Activated effector memory CD4-positive, alpha-beta T cell treated with anti-CD3 and anti-CD28 coated beads, Interleukin-2, amount 50 U/mL, for 16 hours (primary cell): Measurements from ENCODE around the gene CTBP2.

Source experiments
- DNase-seq: peaks from one replicate; pipeline ENCODE4 v3.0.0-alpha.2; 2020

The CTBP2 gene

DNA sequence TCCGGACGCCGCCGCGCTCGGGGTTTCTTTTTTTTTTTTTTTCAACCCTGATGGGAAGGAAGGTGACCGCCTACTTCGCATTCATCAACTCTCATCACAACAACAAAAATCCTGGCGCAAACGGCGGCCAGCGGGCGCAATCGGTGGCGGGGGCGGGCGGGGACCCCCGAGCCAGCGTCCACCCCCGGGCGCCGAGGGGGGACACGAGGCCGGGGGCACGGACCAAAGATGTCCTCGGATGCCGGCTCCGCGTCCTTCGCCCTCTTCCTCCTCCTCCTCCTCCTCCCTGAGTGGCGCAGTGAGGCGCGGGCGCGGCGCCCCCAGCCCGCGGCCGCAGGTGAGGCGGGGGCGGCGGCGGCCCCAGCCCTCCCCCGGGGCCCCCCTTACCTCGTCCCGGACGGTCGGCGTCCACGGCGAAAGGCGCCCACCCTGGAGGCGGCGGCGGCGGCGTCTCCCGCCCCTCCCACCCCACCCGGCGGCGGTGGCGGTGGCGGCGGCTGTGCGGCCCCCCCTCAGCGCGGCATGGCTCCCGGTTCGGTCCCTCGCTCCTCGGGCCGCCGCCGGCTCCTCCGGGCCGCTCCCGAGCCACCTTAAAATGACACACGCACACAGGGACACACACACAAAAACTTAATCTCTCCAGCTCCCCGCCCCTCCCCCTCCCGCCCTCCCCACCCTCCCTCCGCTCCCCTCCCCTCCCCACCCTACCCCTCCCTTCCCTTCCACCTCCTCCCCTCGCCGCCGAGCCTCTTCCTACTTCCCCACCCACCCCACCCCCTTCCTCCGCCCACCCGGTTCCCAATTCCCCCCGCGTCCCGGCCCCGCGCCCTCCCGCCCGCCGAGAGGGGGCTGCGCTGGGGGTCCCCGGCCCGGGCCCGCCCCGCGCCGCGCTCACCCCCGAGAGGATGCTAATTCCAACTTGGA lies at the start of gene CTBP2:
TSS of gene CTBP2 (minus strand) at position 632 of the 924 bp plus-strand sequence.
- no peak for DNase-seq

DNA sequence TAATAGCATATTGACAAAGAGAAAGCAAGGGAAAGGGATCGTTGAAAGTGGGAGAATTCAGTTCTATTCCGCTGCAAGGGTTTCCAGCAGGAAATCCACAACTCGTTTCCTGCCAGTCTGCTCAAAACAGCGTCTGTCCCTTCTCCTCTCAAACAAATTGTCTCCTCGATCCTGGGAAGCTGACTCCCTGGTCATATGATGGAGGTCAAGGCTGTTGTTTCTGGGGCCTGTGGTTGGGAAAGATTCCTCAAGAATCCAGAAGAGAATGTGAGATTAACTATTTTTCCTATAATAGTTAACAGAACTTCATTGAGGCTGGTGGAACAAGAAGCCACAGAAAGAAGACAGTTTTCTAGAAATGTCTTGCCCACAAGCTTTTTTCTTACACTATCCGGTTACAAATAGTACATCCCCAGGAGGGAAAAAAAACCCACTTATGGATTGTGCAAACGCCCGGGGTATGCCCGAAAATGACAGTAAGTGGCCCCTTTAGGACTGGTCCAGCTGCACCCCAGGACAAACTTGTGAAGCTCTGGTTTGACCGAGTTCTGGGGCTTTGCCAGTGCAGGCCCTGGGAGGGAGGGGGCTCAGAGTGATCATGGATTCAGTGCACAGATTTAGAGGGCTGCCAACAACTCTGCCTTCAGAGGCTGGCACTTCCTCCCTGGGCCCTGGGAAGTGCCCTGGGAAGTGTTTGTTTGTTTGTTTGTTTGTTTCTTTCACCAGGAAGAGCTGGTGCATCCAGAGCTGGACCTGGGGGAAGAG lies 49.4 kb upstream of the CTBP2 start:
- DNase-seq = no peak

- no peak for DNase-seq
These were observed 48.6 kb upstream of the CTBP2 start for GRCh38 chr10:125208854-125209565.

DNA sequence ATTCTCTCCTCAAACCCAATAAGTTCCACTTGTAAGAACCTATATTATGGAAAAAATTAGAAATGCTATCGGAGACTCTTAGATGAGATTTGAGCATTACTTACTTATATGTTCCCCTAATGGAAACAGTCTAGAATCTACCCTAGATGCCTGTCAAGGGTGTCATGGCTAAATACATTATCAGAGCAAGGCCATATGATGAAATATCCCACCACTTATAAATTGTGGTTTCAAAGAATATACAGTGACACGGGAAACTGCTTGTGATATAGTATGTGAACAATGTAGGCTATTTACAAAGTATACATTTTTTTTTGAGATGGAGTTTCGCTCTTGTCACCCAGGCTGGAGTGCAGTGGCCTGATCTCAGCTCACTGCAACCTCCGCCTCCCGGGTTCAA lies 46.3 kb upstream of the CTBP2 start:
- no peak for DNase-seq

GRCh38 chr10:125205431-125205830 lies 45.1 kb upstream of the CTBP2 start:
- DNase-seq = no peak

DNA sequence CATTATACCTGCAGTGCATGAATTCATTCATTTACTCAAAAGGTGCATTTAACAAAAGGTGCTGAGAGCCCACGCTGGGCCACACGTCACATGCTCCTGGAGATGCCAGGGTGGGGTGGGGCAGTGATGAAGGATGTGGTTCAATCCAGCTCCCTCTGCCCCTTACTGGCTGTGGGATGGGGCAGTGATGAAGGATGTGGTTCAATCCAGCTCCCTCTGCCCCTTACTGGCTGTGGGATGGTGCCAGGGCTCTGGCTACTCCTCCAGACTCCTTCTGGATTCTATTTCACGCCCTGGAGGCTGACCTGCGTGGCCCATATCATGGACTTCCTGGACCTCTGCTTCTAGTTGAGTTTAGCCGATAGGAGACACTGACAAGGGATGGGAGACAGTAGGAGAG lies 44.0 kb upstream of the CTBP2 start:
- DNase-seq = no peak

DNA sequence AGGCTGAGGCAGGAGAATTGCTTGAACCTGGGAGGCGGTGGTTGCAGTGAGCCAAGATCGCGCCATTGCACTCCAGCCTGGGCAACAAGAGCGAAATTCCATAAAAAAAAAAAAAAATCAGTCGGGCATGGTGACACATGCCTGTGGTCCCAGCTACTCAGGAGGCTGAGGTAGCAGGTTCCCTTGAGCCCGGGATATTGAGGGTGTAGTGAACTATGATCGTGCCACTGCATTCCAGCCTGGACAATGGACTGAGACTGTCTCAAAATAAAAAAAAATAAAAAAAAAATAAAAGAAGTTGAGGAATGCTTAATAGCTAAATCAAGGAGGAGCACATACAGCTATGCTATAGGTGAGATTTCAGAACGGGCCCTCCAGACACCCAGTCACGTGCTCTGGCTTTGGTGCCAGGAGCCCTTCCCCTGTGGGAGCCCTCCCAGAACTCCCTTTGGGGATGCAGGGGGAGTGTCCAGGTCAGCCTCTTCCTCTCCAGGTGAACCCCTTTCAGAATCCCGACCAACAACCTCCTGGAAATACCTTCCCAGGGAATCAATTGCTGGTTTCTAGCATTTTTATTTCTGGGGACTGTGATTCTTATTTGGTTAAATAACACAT lies 42.9 kb upstream of the CTBP2 start:
- DNase-seq = no peak

GRCh38 chr10:125201791-125202622 lies 41.6 kb upstream of the CTBP2 start:
- no peak for DNase-seq

DNA sequence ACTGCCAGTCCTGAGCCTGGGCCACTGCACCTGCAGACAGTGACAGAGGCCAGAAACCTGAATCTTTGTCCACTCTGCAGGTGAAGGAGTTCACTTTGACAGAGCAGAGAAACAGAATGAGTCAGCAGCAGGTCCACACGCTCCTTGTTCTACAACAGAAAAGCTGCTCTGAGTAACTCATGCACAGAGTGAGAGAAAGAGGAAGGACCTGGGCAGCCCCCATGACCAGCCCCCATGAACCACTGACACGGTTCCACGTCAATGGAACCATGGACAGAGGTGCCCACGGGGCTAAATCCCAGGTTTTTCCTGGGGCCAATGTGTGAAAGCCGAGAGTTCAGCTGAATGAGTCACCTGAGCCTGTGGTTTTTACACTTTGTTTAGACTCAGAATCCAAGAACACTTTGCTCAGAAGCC lies 40.8 kb upstream of the CTBP2 start:
- DNase-seq = no peak

GRCh38 chr10:125200396-125200795 lies 40.0 kb upstream of the CTBP2 start:
- no peak for DNase-seq

- no peak for DNase-seq
These were observed 38.9 kb upstream of the CTBP2 start for GRCh38 chr10:125199270-125199669.

DNA sequence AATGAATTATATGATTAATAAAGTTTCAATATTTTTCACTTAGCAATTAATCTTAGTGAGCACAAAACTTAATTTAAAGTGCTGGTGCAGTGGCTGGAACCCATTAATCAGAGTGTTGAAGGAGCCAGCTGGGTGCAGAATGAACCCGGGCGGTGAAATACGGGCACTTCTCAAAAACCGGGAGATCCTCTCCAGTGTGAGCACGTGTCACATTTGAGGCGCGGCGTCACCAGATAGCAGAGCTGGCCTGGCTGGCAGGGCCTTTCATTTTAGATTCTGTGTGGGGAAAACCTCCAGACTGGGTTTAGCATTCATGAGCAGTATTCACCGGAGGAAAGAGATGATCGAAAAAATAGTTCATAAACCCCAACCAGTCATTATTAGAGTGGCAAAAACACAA lies 34.5 kb upstream of the CTBP2 start:
- DNase-seq = no peak

DNA sequence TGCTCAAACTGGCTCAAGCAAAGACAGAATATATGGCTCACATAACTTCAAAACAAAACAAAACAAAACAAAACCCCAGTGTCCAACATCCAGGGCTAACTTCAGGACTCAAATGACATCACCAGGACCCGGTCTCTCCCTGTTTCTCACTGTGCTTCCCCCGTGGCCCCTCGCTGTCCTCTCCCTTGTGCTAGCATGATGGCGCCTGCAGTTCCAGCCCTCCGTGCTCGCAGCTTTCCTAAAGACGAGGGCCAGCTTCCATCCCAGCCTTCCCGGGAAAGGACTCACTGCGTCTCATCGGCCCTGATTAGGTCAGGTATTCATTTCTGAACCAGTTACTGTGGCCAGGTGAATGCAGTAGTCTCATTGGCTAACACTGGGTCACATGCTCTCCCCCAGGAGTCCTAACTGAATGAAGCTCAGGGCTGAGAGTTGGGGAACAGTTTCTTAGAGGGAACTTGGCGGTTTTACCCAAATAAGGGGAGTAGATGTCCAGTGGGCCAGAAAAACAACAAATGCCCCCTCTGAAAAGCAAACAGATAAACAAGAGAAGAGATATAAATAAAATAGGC lies 33.0 kb upstream of the CTBP2 start:
- DNase-seq = no peak

- no peak for DNase-seq
These were observed 32.3 kb upstream of the CTBP2 start for GRCh38 chr10:125192620-125193019.

DNA sequence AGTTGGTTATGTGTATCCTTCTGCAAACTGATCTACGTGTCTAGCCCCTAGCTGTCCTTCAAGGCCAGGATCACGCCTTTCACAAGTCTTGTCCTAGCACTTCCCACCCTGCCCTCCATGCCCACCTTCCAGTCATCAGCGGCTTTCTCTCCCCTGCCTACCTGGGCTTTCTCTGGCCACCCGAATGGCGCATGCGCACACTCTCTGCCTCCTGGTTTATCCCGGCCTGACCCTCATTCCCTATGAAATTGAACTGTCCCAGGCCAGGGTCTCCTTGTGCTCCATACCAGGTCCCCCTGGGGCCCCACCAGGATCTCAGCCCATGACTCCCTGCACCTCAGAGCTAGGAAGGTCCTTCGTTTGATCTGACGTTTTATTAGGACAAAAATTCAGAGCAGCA lies 31.6 kb upstream of the CTBP2 start:
- no peak for DNase-seq

- no peak for DNase-seq
These were observed 30.6 kb upstream of the CTBP2 start for GRCh38 chr10:125190946-125191345.

- DNase-seq = no peak
These were observed 30.1 kb upstream of the CTBP2 start for GRCh38 chr10:125190414-125190813.

DNA sequence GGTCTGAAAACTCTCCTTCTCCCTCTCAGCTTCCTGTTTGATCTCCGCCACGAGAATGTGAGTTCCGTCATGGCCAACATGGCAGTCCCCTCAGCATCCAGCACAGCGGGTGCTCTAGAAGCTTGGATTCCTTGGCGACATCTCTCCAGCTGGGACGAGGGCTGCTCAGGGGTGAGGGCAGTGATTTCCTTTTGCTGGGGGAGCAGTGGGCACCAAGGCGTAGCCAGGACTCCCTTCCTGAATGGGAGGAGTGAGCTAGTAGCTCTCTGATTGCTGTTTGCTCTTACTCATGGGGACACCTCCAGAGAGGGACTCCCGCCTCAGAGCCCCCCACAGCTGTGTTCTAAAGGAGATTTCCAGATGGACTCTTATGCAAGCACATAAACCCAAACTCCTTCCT lies 28.8 kb upstream of the CTBP2 start:
- no peak for DNase-seq

DNA sequence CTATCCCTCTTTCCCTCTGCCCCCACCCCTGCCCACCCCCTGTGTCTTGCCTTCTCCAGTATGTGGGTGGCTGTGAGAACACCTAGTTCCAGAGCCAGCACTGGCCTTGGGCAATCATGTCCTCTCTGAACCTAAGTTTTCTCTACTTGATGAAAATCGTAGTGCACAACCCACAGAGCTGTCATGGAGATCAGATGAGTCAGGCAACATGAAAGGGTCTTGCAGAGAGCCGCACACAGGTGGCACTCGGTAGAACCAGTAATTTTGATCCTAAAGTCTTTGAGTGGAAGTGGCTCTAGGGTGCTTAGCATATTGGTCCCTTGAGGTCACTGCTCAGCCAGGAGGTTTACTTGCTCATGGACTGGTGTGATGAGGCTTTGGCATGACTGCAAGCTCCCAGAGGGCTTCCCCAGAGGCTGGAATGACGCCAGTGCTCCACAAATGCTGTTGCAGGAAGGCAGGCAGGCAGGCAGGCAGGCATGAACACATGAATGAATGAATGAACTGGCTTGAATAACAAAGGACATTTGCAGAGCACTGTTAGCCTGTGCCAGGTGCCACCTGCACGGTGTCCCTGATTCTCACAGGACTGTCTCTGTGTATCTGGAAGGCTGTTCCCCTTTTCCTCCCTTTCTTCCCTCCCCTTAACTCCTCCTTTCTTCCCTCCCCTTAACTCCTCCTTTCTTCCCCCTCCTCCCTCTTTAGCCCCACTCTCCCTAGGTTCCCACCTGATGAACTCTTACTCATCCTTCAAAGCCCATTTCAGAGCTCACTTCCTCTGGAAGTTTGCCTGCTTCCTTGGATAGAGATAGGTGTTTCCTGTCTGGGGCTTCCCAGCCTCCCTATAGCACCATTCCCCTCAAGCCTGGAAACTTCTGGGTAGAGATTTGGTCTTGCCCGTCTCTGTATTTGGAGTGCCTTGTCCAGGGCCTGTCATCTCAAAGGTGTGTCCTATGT lies 27.2 kb upstream of the CTBP2 start:
- no peak for DNase-seq

DNA sequence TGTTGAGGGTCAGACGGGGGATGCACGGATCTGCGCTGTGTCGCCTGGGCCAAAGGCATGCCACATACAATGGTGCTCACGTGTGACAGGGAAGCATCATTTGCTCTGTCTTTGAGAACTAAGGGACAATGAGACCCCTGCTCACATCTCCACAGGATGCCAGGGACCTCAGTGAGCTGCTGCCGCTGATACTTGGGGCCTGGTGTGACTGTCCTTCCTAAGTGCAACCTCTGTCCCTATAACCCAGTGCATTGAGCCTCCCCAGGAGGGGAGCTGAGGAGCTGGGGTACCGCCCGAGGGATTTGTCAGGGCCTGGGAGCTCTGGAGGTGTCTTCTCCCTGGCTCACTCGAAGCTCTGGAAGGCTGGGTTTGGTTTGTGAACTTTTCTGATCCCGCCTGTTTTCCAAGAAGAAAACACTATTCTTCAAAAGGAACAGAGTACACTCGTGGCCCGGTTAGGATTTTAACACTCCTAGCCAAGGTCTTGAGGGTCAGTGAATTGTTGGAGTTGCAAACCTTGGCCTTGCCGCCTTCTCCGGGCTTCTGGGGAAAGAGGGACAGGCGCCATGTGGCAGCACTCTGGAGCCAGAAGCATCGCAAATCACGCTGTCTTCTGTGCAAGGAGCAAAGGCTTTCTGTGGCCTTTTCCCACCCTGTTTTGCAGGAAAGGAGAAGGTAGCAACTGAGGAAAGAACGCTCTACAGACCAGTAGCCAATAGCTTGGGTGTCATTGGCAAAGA lies 26.2 kb upstream of the CTBP2 start:
- no peak for DNase-seq
